A673 (cell line): ENCODE data around the gene PPP1R13L.

Experiments used
- EZH2 ChIP-seq: fragments of 200-600 bp; sonication (generic); IDR thresholded peaks from 2 replicates; pipeline ENCODE4 v1.6.1; 2017; ENCODE audit warnings: borderline replicate concordance, low read depth, mild to moderate bottlenecking, mixed read lengths, antibody characterized with exemption, low read length; ENCODE audit not compliant: poor library complexity, severe bottlenecking
- TF ChIP-seq, protein P1 (sequence below): fragments of 300-800, 200-600 bp; sonication (generic); conservative IDR thresholded peaks from 2 replicates; pipeline ENCODE4 v1.5.1; 2017; ENCODE audit warnings: low read depth, mild to moderate bottlenecking, antibody characterized with exemption, low read length, moderate library complexity, mixed read lengths

DNA sequence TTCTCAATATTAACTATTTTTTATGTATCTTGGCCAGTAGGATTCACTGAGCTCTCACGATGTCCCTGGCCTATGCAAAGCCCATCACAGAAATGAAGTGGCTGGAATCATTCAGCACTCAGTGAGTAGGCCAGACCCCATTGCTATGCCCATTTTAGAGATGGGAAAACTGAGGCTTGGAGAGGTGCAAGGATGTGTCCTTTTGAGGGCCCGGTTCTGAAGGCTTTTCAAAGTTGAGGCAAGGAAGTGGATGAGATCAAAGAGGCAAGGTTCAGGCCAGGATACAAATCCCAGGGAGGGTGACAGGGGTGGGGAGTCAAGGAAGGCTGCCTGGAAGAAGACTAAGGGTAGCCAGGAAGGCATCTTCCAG lies 37.5 kb upstream of the PPP1R13L start:
- TF ChIP-seq, protein P1, sequence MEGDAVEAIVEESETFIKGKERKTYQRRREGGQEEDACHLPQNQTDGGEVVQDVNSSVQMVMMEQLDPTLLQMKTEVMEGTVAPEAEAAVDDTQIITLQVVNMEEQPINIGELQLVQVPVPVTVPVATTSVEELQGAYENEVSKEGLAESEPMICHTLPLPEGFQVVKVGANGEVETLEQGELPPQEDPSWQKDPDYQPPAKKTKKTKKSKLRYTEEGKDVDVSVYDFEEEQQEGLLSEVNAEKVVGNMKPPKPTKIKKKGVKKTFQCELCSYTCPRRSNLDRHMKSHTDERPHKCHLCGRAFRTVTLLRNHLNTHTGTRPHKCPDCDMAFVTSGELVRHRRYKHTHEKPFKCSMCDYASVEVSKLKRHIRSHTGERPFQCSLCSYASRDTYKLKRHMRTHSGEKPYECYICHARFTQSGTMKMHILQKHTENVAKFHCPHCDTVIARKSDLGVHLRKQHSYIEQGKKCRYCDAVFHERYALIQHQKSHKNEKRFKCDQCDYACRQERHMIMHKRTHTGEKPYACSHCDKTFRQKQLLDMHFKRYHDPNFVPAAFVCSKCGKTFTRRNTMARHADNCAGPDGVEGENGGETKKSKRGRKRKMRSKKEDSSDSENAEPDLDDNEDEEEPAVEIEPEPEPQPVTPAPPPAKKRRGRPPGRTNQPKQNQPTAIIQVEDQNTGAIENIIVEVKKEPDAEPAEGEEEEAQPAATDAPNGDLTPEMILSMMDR = no peak
- no peak for TF ChIP-seq EZH2
